Right lobe of liver (tissue), 4 donors: ENCODE data around the gene UMOD.

Experiments used
- POLR2A ChIP-seq: fragments of 450-650 bp; IDR thresholded peaks from one replicate; pipeline ENCODE4 v1.6.1; 2017; ENCODE audit warnings: antibody characterized with exemption, mild to moderate bottlenecking
- TF ChIP-seq, protein P1 (sequence below), 4 donors: fragments of 200-600 bp in 3 of 4; fragments of 450-650 bp in 1 of 4; IDR thresholded peaks; one replicate each; pipeline versions ENCODE4 v1.5.1 to v1.8.0; 2016 to 2022; ENCODE audit warnings: antibody characterized with exemption in 4 of 4, mild to moderate bottlenecking in 2 of 4
- donor health status: DM: no; HTN: no; CAD: no.
- donor health status: DM: no; HTN: no; CAD: no.
- donor health status: DM: no; HTN: yes; CAD: no.

DNA sequence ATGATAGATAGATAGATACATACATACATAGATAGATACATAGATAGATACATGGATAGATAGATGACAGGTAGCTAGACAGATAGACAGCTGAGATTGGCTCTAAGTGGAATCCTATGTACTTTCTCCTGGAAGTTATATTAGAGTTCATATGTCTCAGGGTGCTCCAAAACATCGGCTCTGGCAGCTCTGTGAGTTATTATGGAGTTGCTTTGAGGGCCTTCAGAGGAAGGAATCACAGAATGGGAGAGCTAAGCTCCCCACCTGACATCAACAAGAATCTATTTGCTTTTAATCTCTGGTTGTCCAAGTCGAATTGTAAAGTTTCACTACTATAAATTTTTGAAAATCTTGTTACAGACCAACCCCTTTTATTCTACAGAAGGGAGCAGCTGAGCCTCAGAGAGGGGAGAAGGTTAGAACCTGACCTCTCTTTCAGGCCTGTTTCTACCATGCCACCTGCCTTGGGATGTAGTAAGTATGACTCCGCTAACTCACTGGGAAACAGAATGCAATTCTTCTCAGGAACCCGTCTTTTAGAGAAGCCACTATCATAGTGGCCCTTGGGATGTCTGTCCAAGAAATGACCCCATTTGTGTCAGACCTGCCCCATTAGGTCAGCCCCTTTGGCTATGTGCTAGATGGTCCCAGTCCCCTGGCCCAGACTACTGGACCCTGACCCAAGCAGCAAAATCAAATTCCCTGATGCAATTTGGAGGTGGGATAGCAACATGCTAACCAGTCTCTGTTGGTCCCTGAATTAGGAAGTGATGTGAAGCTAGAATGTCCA lies 43.5 kb downstream of the UMOD start:
- TF ChIP-seq, protein P1, sequence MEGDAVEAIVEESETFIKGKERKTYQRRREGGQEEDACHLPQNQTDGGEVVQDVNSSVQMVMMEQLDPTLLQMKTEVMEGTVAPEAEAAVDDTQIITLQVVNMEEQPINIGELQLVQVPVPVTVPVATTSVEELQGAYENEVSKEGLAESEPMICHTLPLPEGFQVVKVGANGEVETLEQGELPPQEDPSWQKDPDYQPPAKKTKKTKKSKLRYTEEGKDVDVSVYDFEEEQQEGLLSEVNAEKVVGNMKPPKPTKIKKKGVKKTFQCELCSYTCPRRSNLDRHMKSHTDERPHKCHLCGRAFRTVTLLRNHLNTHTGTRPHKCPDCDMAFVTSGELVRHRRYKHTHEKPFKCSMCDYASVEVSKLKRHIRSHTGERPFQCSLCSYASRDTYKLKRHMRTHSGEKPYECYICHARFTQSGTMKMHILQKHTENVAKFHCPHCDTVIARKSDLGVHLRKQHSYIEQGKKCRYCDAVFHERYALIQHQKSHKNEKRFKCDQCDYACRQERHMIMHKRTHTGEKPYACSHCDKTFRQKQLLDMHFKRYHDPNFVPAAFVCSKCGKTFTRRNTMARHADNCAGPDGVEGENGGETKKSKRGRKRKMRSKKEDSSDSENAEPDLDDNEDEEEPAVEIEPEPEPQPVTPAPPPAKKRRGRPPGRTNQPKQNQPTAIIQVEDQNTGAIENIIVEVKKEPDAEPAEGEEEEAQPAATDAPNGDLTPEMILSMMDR (IDR thresholded peaks at IDR 0.05): no peak
- no peak for TF ChIP-seq POLR2A
